AG10803 (cell line): Measurements from ENCODE around the gene OGDHL.
"Not testable (repeated sequence)": the region's sequence is repeated elsewhere in the genome, so short reads cannot be mapped to it uniquely, and the experiment has no call there.

Experiments used
- DNase-seq: peaks from one replicate; pipeline ENCODE4 v3.0.0; 2010; ENCODE audit warnings: low read depth
- H3K4me3 ChIP-seq: 2 replicates; pipeline ENCODE4 v1.5.1; 2011; ENCODE audit warnings: mild to moderate bottlenecking, low read length, control low read depth
- TF ChIP-seq, protein P1 (sequence below): conservative IDR thresholded peaks from 2 replicates; pipeline ENCODE4 v1.5.1; 2011; ENCODE audit warnings: mild to moderate bottlenecking, low read length, control low read depth, inconsistent platforms

Gene OGDHL

DNA sequence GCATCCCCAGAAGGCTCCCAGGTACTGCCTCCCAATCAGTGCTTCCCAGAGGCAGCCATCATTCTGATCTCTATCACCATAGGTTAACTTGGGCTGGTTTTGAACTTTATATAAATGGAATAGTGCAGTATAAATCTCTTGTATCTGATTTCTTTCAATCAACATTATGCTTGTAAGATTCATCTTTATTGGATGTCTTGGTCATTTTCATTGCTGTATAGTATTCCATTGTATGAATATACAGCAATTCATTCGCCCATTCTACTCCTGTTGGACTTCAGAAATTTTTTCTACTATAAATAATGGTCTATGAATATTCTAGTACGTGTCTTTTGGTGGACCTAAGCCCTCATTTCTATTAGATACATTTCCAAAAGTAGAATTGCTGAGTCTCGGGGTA is 16.1 kb upstream of the OGDHL start:
- H3K4me3 ChIP-seq = no peak overlapping the region
- DNase-seq = no peak
- TF ChIP-seq, protein P1, sequence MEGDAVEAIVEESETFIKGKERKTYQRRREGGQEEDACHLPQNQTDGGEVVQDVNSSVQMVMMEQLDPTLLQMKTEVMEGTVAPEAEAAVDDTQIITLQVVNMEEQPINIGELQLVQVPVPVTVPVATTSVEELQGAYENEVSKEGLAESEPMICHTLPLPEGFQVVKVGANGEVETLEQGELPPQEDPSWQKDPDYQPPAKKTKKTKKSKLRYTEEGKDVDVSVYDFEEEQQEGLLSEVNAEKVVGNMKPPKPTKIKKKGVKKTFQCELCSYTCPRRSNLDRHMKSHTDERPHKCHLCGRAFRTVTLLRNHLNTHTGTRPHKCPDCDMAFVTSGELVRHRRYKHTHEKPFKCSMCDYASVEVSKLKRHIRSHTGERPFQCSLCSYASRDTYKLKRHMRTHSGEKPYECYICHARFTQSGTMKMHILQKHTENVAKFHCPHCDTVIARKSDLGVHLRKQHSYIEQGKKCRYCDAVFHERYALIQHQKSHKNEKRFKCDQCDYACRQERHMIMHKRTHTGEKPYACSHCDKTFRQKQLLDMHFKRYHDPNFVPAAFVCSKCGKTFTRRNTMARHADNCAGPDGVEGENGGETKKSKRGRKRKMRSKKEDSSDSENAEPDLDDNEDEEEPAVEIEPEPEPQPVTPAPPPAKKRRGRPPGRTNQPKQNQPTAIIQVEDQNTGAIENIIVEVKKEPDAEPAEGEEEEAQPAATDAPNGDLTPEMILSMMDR = no peak

DNA sequence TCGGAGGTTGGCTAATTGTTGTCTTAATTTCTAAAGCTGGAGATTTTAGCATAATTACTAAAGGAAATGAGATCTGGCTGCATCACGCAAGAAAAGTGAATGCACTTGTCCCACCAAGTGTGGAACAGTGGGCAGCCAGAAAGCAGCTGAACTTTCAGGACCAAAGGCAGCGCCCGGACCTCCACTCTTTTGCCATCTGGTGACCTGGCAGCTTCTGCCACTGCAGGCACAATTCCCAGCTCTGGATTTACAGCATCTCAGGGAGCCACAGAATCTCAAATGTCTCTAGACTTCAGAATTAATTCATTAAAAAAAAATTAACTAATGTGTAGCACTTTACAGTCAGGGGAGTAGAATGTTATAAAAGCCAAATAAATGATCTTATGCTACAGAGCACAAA is 14.7 kb upstream of the OGDHL start:
- H3K4me3 ChIP-seq = no peak overlapping the region
- TF ChIP-seq, protein P1 = no peak
- no peak for DNase-seq

DNA sequence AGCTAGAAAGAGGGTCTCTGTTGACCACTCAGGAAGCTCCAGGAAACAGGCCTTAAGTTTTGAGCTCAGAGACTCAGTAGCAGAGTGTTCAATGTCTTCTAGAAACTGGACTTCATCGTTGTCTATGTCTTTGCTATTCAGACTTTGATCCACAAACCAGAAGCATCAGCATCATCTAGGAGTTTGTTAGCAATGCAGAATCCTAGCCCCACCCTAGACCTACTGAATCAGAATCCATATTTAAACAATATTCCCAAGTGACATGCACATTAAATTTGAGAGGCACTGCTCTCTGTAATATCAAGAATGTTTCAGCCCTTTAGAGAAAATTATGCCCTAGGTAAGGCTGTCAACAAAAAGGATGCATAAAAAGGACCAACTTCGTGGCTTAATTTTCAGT is 12.9 kb upstream of the OGDHL start:
- DNase-seq = no peak

DNA sequence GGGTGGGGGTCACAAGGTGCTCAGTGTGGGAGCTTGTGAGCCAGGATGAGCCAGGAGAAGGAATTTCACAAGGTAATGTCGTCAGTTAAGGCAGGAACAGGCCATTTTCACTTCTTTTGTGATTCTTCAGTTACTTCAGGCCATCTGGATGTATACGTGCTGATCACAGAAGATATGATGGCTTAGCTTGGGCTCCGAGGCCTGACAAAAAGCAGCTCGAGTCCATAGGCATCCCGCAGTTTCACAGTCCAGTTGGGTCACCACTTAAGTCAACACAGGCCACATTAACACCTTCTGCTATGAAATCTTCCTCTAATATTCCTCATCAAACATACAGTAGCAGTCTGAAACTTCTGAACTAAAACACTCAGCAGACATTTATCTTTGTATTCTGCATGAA is 10.8 kb upstream of the OGDHL start:
- DNase-seq = not testable (repeated sequence)

More for the DNA sequence above, 12.9 kb upstream of the OGDHL start:
- H3K4me3 ChIP-seq = no peak overlapping the region
- TF ChIP-seq, protein P1 = no peak

DNA sequence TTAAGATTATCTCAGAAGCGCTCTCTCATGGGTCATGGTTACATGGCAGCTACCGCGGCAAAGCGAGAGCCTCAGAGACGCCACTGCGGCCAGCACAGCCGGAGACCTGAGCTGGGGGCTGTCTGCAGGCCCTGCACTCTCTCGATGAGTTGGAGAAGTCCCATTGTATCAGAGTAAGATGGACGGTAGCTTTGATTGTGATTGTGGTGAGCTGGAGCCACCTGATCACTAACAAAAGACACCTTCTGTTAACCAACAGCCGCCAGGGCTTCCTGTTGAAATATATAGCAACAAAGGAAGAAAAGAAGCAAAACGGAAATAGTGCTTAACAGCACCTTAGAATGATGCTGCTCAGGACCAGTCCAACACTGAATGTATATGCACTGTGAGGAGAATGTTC is 8.9 kb upstream of the OGDHL start:
- DNase-seq = not testable (repeated sequence)

More for the DNA sequence above, 10.8 kb upstream of the OGDHL start:
- H3K4me3 ChIP-seq = not testable (repeated sequence)

DNA sequence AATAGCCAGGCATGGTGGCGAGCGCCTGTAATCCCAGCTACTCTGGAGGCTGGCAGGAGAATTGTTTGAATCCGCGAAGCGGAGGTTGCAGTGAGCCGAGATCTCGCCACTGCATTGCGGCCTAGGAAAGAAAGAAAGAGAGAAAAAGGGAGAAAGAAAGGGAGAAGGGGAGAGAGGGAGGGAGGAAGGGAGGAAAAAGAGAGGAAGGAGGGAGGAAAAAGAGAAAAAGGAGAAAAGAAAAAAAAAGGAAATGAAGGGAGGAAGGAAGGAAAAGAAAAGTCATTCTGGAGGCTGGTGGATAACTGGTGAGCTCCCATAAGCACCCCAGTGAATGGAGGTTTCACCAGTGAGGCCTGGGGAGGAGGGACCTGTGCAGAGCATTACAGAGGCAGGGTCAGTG is 7.6 kb upstream of the OGDHL start:
- no peak overlapping the region for H3K4me3 ChIP-seq
- DNase-seq = no peak
- TF ChIP-seq, protein P1 = no peak

More for the DNA sequence above, 8.9 kb upstream of the OGDHL start:
- not testable (repeated sequence) for H3K4me3 ChIP-seq

DNA sequence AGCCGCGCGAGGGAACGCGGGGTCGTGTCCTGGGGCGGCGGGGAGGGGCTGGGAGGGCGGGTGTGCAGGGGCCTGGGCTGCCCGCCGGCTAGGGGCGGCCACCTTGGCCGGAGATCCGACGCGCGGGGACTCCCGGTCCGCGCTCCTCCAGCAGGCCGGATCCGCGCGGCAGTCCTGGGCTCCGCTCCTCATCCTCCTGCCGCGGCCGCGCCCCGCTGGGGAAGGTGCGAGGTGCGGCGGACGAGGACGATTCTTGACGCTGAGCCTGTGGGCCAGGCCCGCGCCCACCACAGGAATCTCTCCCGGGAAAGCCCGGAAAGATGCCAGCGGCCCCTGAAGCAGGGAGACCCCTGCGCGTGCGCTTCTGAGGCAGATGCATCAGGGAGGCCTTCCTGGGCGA is 6.6 kb upstream of the OGDHL start:
- no peak for DNase-seq
- TF ChIP-seq, protein P1 = no peak
- H3K4me3 ChIP-seq = no peak overlapping the region

DNA sequence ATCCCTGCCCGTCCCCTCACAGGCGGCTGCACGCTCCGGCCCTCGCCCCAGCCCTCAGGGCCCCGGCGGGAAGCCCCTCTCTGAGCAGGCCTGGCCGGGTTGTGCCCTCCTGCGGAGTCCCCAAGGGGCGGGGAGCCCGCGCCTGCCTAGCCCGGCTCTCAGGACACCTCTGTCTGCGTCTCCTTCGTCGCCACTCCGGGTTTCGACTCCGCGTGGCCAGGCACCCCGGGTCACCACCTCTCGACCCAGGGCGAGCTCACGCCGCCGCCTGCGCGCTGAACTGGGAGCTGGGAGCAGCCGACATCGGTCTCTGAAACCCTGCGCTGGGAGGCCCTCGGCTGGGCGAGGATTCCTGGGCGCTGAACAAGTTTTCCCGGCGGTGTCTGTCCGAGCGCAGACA is 6.2 kb upstream of the OGDHL start:
- no peak overlapping the region for H3K4me3 ChIP-seq
- TF ChIP-seq, protein P1 = no peak
- no peak for DNase-seq
